Prostate gland (tissue), 2 donors: ENCODE results near the gene SETBP1.

Experiments used
- CTCF ChIP-seq, 4 experiments: fragments of 200-600 bp in 2 of 4; fragments of 450-650 bp in 2 of 4; sonication (generic) in 2 of 4; IDR thresholded peaks; 1 replicate in 3 of 4; 2 replicates in 1 of 4; pipeline ENCODE4 v1.5.1; 2016 to 2019; ENCODE audit warnings: antibody characterized with exemption in 4 of 4, mild to moderate bottlenecking in 2 of 4, moderate library complexity in 2 of 4
- POLR2A ChIP-seq: fragments of 450-650 bp; IDR thresholded peaks from one replicate; pipeline ENCODE4 v1.6.1; 2016; ENCODE audit warnings: antibody characterized with exemption, mild to moderate bottlenecking
- POLR2AphosphoS5 ChIP-seq: sonication (generic); formaldehyde crosslinking; IDR thresholded peaks from one replicate; pipeline ENCODE4 v1.6.1; 2017; ENCODE audit warnings: antibody characterized with exemption

- no peak for TF ChIP-seq CTCF (IDR thresholded peaks at IDR 0.05)
- no peak for TF ChIP-seq POLR2A
- no peak for TF ChIP-seq POLR2AphosphoS5
Measured at GRCh38 chr18:44733754-44734465, 53.2 kb downstream of the SETBP1 start.
